Thyroid gland (tissue), 4 donors: ENCODE data around the gene ROM1. TPM values are rescaled to one million over a fixed set of nuclear protein-coding genes. Genes with fewer than 3 reads are reported as not detected.
"Not testable (repeated sequence)": the region's sequence is repeated elsewhere in the genome, so short reads cannot be mapped to it uniquely, and the experiment has no call there.

Experiments
- DNase-seq, 2 donors: peaks; one replicate each; pipeline ENCODE4 v3.0.0-alpha.2; 2019
- H3K27ac ChIP-seq, 3 donors: fragments of 200-600 bp; sonication (generic); 1 replicate in 2 of 3; 2 replicates in 1 of 3; pipeline ENCODE4 v1.5.1; 2016 to 2019; ENCODE audit warnings: mild to moderate bottlenecking in 1 of 3, moderate library complexity in 1 of 3
- H3K27me3 ChIP-seq: fragments of 200-600 bp; sonication (generic); one replicate; pipeline ENCODE4 v1.5.1; 2019
- H3K36me3 ChIP-seq, 2 donors: fragments of 200-600 bp; sonication (generic); one replicate each; pipeline ENCODE4 v1.5.1; 2016 to 2019
- H3K4me1 ChIP-seq, 2 donors: fragments of 200-600 bp; sonication (generic); one replicate each; pipeline ENCODE4 v1.5.1; 2017 to 2019
- H3K4me3 ChIP-seq, 3 donors: fragments of 200-600 bp; sonication (generic); replicated peaks in 1 of 3; 1 replicate in 2 of 3; 2 replicates in 1 of 3; pipeline ENCODE4 v1.5.1; 2016; ENCODE audit warnings: mild to moderate bottlenecking in 1 of 3
- H3K9me3 ChIP-seq: fragments of 200-600 bp; sonication (generic); one replicate; pipeline ENCODE4 v1.5.1; 2017
- CTCF ChIP-seq, 6 experiments: fragments of 200-600 bp in 3 of 6; fragments of 450-650 bp in 3 of 6; sonication (generic) in 3 of 6; IDR thresholded peaks; one replicate each; pipeline ENCODE4 v1.5.1; 2016 to 2019; ENCODE audit warnings: antibody characterized with exemption in 6 of 6, mild to moderate bottlenecking in 2 of 6, inconsistent platforms in 1 of 6, moderate library complexity in 1 of 6
- POLR2A ChIP-seq, 2 donors: fragments of 450-650 bp; IDR thresholded peaks; one replicate each; pipeline ENCODE4 v1.6.1; 2017; ENCODE audit warnings: antibody characterized with exemption in 2 of 2, mild to moderate bottlenecking in 2 of 2, moderate library complexity in 1 of 2
- WGBS, 2 donors: methylation state at CpG; one replicate each; pipeline ENCODE4 v1.1.5; 2017; 5-methylcytosine and 5-hydroxymethylcytosine counted together
- intact Hi-C: fragments of 100-400 bp; cut with DNase I; formaldehyde crosslinking; loops from one replicate; pipeline ENCODE4 v1.15.1; 2023
- total RNA-seq, 4 donors: library from RNA; depleted of rRNA; stranded (reverse); fragments of >200 nt; gene quantifications; one replicate each; pipeline ENCODE4 v1.2.3, GENCODE V29; 2016

ROM1 gene
- total RNA-seq, 4 donors from 2014 or later: 2.5 to 7.0 (median 5.2) TPM

GRCh38 chr11:62569611-62570010 is 43.4 kb upstream of the ROM1 start:
- Histone ChIP-seq H3K9me3 (no peaks in the 10 kb centered on the region), H3K27me3 (no peaks in the 10 kb centered on the region), H3K4me1 (peaks cover 6 to 10% of the 10 kb centered on the region in 2 donors), H3K27ac (no peak overlapping the region), H3K4me3 (no peak overlapping the region), H3K36me3 (peaks cover 53 to 66% of the 10 kb centered on the region in 2 donors)
- no peak for DNase-seq
- WGBS, 2 donors: 85 to 88% methylated on average over 1 of the region's 1 CpG
- no peak for TF ChIP-seq CTCF (IDR thresholded peaks at IDR 0.05)
- intact Hi-C loops: no loop called here

GRCh38 chr11:62570903-62571302 is 42.2 kb upstream of the ROM1 start:
- DNase-seq, H3K9me3 ChIP-seq, H3K27ac ChIP-seq, H3K27me3 ChIP-seq, H3K4me3 ChIP-seq, intact Hi-C loops: not testable (repeated sequence)
- 96 to 97% methylated on average over 5 of the region's 5 CpGs for WGBS, 2 donors
- Histone ChIP-seq H3K4me1 (peaks cover 11 to 22% of the 10 kb centered on the region in 2 donors), H3K36me3 (peaks cover 50 to 57% of the 10 kb centered on the region in 2 donors)

GRCh38 chr11:62571493-62571892 is 41.6 kb upstream of the ROM1 start:
- WGBS, 2 donors: 94 to 97% methylated on average over 5 of the region's 5 CpGs
- DNase-seq, H3K27me3 ChIP-seq, intact Hi-C loops, H3K4me3 ChIP-seq, H3K27ac ChIP-seq, H3K9me3 ChIP-seq: not testable (repeated sequence)
- H3K36me3 ChIP-seq: peaks cover 45 to 52% of the 10 kb centered on the region in 2 donors
- H3K4me1 ChIP-seq: peaks cover 11 to 28% of the 10 kb centered on the region in 2 donors

GRCh38 chr11:62572431-62572830 is 40.6 kb upstream of the ROM1 start:
- Histone ChIP-seq H3K27ac (peak overlapping the region in 1 of 3 donors; percentile 89), H3K27me3 (no peaks in the 10 kb centered on the region), H3K4me1 (peaks cover 11 to 29% of the 10 kb centered on the region in 2 donors), H3K36me3 (peaks cover 41 to 42% of the 10 kb centered on the region in 2 donors), H3K9me3 (no peaks in the 10 kb centered on the region), H3K4me3 (peak overlapping the region in 1 of 3 donors; percentile 56)
- no peak for DNase-seq
- no peak for TF ChIP-seq POLR2A (IDR thresholded peaks at IDR 0.05)
- TF ChIP-seq CTCF (IDR thresholded peaks at IDR 0.05): no peak
- intact Hi-C loops: no loop called here
- 75 to 79% methylated on average over 12 of the region's 12 CpGs for WGBS, 2 donors

GRCh38 chr11:62573006-62573591 is 40.0 kb upstream of the ROM1 start:
- peaks cover 38 to 39% of the 10 kb centered on the region in 2 donors for H3K36me3 ChIP-seq
- H3K4me1 ChIP-seq: peaks cover 11 to 29% of the 10 kb centered on the region in 2 donors
- no peaks in the 10 kb centered on the region for H3K9me3 ChIP-seq
- no peaks in the 10 kb centered on the region for H3K27me3 ChIP-seq
- intact Hi-C loops: no loop called here
- peak in 1 of 2 donors; percentile 12 for DNase-seq
- TF ChIP-seq POLR2A (IDR thresholded peaks at IDR 0.05) (no peak), CTCF (IDR thresholded peaks at IDR 0.05) (no peak)
- H3K4me3 ChIP-seq: peak overlapping the region; percentile 56 to 81 (median 64)
- peak overlapping the region; percentile 22 to 89 (median 63) for H3K27ac ChIP-seq
- WGBS, 2 donors: 0 to 2% methylated on average over 33 of the region's 33 CpGs

GRCh38 chr11:62573592-62574362 is 39.3 kb upstream of the ROM1 start, which contains the start of gene EEF1G:
Gene EEF1G (minus strand): TSS chr11:62573891. CDS start chr11:62573842, 49 bp downstream.
- Histone ChIP-seq H3K4me3 (peak within 1 kb of the TSS; percentile 56 to 81 (median 73)), H3K9me3 (no peaks in the 10 kb centered on the region), H3K27ac (peak within 1 kb of the TSS; percentile 90 to 100 (median 94)), H3K4me1 (peaks cover 11 to 29% of the 10 kb centered on the region in 2 donors), H3K36me3 (peaks cover 38 to 39% of the 10 kb centered on the region in 2 donors), H3K27me3 (no peaks in the 10 kb centered on the region)
- TF ChIP-seq CTCF (IDR thresholded peaks at IDR 0.05) (no peak), POLR2A (IDR thresholded peaks at IDR 0.05) (peak in 1 of 2 donors; percentile 95)
- 0 to 1% methylated on average over 34 to 46 of the region's 46 CpGs for WGBS, 2 donors
- peak; percentile 99 for DNase-seq
- intact Hi-C loops: no loop called here
